SH-SY5Y (cell line): ENCODE data around the gene GBX2.

Source experiments
- GATA2 ChIP-seq: IDR thresholded peaks from 2 replicates; pipeline ENCODE4 v1.6.1; 2011; ENCODE audit warnings: mild to moderate bottlenecking, low read depth, low read length
- GATA3 ChIP-seq: IDR thresholded peaks from 2 replicates; pipeline ENCODE4 v1.6.1; 2011; ENCODE audit warnings: low read depth, mild to moderate bottlenecking, low read length, moderate library complexity

DNA sequence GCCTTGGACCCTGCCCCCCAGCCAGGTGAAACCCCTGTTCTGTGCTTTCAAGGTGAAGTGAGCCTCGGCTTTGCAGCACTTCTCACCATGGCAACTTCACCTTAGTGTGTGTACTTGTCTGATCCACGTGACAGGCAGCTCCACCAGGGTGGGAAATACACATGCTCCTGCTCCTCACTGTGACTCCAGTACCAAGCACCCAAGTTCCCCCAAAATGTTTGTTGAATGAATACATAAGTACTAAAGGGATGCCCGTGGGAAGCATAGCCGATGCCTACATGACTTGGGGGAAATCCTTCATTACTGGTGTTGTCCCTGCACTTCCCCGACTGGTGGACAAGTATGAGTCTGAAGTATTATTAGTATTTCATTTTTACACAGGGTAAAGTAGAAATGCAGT is 41.8 kb upstream of the GBX2 start:
- TF ChIP-seq GATA2 (no peak), GATA3 (no peak)
